ENCODE data around the gene GSC.
"Not testable (repeated sequence)": the region's sequence is repeated elsewhere in the genome, so short reads cannot be mapped to it uniquely, and the experiment has no call there.

The GSC gene

DNA sequence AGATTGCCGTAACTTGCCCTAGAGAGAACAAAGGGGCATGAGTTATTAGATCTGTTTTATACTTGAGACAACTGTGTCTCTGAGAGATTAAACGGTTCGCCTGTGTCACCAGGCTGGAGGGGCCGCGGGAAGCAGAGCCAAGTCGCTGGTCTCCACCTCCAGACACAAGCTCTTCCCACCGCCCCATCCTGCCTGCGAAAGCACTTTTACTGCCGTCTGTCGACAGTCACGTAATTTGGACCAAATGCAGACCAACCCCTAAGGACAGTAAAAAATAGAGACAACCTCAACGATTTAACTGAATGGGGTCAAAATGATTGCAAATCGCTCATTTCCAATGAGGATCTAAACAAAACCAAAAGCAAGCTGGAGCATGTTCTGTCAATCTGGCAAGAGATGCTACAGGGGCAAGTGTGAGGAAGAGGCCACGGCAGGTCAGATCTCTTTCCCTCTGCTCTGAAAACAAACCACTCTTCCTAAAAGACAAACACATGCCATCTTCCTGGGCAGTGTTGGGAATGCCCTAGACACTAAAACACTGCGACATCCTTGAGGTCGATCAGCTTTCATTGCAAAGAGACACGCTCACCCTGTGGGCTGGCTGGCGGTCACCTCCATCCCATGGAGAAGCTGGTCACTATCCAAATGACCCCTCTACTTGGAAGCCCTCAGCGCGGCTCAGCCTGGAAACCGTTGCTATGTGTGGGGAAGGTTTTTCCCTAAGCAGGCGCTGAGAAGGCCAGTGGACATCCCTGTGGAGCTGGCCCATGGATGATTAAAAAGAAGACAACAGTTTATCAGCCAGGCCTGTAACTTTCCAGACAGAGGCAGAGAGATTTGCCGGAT is 17.1 kb downstream of the GSC start:
- TF ChIP-seq, protein P1, sequence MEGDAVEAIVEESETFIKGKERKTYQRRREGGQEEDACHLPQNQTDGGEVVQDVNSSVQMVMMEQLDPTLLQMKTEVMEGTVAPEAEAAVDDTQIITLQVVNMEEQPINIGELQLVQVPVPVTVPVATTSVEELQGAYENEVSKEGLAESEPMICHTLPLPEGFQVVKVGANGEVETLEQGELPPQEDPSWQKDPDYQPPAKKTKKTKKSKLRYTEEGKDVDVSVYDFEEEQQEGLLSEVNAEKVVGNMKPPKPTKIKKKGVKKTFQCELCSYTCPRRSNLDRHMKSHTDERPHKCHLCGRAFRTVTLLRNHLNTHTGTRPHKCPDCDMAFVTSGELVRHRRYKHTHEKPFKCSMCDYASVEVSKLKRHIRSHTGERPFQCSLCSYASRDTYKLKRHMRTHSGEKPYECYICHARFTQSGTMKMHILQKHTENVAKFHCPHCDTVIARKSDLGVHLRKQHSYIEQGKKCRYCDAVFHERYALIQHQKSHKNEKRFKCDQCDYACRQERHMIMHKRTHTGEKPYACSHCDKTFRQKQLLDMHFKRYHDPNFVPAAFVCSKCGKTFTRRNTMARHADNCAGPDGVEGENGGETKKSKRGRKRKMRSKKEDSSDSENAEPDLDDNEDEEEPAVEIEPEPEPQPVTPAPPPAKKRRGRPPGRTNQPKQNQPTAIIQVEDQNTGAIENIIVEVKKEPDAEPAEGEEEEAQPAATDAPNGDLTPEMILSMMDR (conservative IDR thresholded peaks at IDR 0.05; ENCODE audit: low read length), result no peak
- DNase-seq (ENCODE audit: low read depth), result no peak
- H3K4me3 ChIP-seq (ENCODE audit: low read length), result no peak overlapping the region

DNA sequence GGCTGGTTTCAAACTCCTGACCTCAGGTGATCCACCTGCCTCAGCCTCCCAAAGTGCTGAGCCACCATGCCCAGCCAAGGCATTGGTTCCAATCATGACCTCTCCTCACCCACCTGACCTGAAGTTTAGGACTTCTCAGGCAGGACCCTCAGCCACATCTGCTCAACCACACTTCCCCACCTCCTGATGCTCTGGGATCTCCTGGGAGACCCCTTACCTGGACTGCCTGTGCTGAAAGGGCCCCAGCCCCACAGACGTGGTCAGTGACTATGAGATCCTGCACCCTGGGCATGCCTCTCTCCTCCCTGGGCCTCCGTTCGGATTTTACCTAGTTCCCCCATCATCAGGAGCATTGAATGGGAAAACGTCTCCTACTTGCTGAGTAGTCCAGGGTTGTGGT is 18.0 kb downstream of the GSC start:
- no peak overlapping the region for H3K4me3 ChIP-seq (ENCODE audit: low read length)
- TF ChIP-seq, protein P1 (conservative IDR thresholded peaks at IDR 0.05; ENCODE audit: low read length), result no peak
- no peak for DNase-seq (ENCODE audit: low read depth)

DNA sequence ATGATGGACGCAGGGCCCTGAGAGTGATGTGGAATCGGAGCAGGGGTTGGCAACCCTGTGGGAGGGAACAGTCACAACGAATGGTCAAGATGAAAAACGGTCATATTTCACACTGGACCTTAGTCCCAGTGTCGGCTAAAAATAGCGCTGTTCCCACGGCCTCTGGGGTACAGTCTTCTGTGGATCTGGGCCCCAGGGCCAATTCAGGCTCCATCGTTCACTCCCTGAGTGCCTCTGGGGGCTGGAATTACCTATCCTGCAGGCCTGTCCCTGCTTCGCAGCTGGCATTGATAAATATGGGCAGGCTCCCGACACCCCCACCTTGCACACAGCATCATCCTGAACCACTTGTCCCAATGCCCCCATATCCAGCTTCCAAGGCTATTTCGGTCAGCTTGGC is 18.6 kb downstream of the GSC start:
- no peak overlapping the region for H3K4me3 ChIP-seq (ENCODE audit: low read length)
- DNase-seq (ENCODE audit: low read depth), result no peak
- TF ChIP-seq, protein P1 (conservative IDR thresholded peaks at IDR 0.05; ENCODE audit: low read length), result no peak

DNA sequence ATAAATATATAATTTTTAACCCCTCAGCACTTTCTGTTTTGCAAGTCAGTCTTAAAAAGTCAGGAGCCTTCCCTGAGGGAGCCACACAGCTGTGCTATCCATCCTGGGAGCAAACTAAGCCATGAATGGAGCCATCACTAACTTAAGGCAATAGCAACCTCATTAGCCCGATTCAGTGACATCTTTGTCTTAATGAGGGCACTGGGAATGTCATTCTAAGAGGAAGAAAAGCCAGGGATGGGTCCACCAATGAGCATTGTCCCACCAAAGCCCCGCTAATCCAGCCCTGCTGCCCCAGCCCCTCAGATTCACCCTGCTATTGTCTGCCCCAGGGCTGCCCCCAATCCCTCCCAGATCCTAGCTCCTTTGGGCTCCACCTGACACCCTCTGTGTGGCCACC is 19.5 kb downstream of the GSC start:
- DNase-seq (ENCODE audit: low read depth), result no peak
- TF ChIP-seq, protein P1 (conservative IDR thresholded peaks at IDR 0.05; ENCODE audit: low read length), result no peak
- H3K4me3 ChIP-seq (ENCODE audit: low read length), result no peak overlapping the region

DNA sequence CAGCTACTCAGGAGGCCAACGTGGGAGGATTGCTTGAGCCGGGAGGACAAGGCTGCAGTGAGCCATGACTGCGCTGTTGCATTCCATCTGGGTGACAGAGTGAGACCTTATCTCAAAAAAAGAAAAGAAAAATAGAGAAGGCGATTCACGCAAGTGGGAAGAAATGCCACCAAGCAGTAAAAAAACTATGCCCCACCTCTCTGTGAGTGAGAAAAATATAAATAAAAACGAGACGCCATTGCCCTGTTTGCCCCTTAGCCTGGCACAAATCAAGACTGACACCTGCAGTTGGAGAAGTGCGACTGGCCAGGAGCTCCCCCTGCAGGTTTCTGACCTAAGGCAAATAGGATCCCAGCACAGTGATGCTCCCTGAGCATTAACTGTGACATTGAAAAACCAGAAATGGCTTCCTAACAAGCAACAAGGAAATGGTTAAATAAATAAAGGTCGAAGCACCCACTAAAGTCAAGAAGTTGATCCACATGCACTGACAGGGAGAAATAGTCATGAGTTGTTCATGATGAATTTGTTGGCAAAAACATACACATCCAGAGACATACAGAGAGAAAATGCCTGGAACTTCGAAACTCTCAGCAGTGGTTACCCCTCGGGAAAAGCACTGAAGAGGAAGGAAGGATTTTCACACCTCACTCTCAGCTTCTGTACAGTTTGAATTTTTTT is 21.1 kb downstream of the GSC start:
- TF ChIP-seq, protein P1 (conservative IDR thresholded peaks at IDR 0.05; ENCODE audit: low read length), result peak; percentile 43
- no peak for DNase-seq (ENCODE audit: low read depth)
- no peak overlapping the region for H3K4me3 ChIP-seq (ENCODE audit: low read length)

DNA sequence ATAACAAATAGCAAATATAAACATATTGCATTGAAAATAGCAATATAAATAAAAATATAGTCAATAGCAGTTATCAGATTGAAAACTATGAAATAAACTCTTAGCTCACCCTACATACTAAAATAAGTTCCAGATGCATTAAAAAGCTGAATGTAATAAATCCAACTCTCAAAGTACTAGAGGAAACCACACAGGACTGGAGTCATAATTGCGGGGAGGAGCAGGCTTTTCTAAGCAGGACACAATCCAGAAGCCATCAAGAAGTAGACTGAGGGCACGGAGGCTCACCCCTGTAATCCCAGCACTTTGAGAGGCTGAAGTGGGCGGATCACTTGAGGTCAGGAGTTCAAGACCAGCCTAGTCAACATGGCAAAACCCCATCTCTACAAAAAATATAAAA is 22.2 kb downstream of the GSC start:
- peak; percentile 42 for DNase-seq (ENCODE audit: low read depth)
- no peak overlapping the region for H3K4me3 ChIP-seq (ENCODE audit: low read length)
- TF ChIP-seq, protein P1 (conservative IDR thresholded peaks at IDR 0.05; ENCODE audit: low read length), result no peak

DNA sequence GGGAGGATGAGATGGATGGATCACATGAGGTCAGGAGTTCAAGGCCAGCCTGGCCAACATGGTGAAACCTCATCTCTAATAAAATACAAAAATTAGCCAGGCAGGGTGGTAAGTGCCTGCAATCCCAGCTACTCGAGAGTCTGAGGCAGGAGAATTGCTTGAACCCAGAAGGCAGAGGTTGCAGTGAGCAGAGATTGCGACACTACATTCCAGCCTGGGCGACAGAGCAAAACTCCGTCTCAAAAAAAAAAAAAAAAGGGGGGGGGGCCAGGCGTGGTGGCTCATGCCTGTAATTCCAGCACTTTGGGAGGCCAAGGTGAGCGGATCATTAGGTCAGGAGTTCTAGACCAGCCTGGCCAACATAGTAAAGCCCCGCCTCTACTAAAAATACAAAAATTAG is 22.8 kb downstream of the GSC start:
- not testable (repeated sequence) for DNase-seq (ENCODE audit: low read depth); H3K4me3 ChIP-seq (ENCODE audit: low read length)

Data from AG10803 (cell line).